B cell (primary cell): ENCODE results near the gene OR7A10. TPM values are rescaled to one million over a fixed set of nuclear protein-coding genes. Genes with fewer than 3 reads are reported as not detected.
A peak's percentile ranks its signal among the peaks of the same experiment; 100 is the strongest.

Experiments
- ATAC-seq: fragments of 200-7000 bp; cut with Tn5 transposase; one replicate; pipeline ENCODE4 v1.10.0; 2021; ENCODE audit warnings: low read depth, mild to moderate bottlenecking, moderate number of reproducible peaks, moderate library complexity
- CTCF ChIA-PET: fragments of 350-600 bp; sonication (Branson Sonifier 250); formaldehyde crosslinking; loops from one replicate; lab custom pipeline; 2021; ENCODE audit warnings: antibody characterized with exemption, inconsistent platforms; lab: Charles Lee
- POLR2A ChIA-PET: fragments of 350-600 bp; sonication (Branson Sonifier 250); formaldehyde crosslinking; loops from one replicate; lab custom pipeline; 2021; ENCODE audit warnings: antibody characterized with exemption; lab: Charles Lee
- DNase-seq: peaks from one replicate; pipeline ENCODE4 v3.0.0; 2013
- H2AFZ ChIP-seq: 2 replicates; pipeline ENCODE4 v1.6.1; 2012; ENCODE audit warnings: mild to moderate bottlenecking, low read depth, low read length; ENCODE audit not compliant: insufficient read depth, poor library complexity, severe bottlenecking
- H3K27ac ChIP-seq, 2 donors: 1 replicate in 1 of 2; 2 replicates in 1 of 2; pipeline ENCODE4 v1.5.1; 2012 to 2013; ENCODE audit warnings: low read length in 2 of 2, mild to moderate bottlenecking in 2 of 2, moderate library complexity in 1 of 2
- H3K27me3 ChIP-seq, 4 experiments: fragments of 200-600 bp in 1 of 4; sonication (generic) in 1 of 4; replicated peaks in 1 of 4; 1 replicate in 2 of 4; 2 replicates in 2 of 4; pipeline versions ENCODE4 v1.6.1 to v1.7.0; 2013 to 2016; ENCODE audit warnings: low read length in 3 of 4, mild to moderate bottlenecking in 2 of 4, mixed read lengths in 1 of 4, moderate library complexity in 1 of 4; ENCODE audit not compliant: insufficient read depth in 4 of 4, control insufficient read depth in 3 of 4; ENCODE audit errors: control extremely low read depth in 1 of 4
- H3K36me3 ChIP-seq, 2 experiments: replicated peaks in 1 of 2; 1 replicate in 1 of 2; 2 replicates in 1 of 2; pipeline versions ENCODE4 v1.6.1 to v1.7.1; 2013; ENCODE audit warnings: low read length in 1 of 2; ENCODE audit not compliant: insufficient read depth in 2 of 2, control insufficient read depth in 1 of 2; ENCODE audit errors: control extremely low read depth in 1 of 2, extremely low read depth in 1 of 2
- H3K4me1 ChIP-seq, 2 donors: fragments of 200-600 bp in 1 of 2; sonication (generic) in 1 of 2; 1 replicate in 1 of 2; 2 replicates in 1 of 2; pipeline versions ENCODE4 v1.5.1 to v1.6.1; 2013 to 2017; ENCODE audit warnings: low read length in 2 of 2; ENCODE audit not compliant: control insufficient read depth in 2 of 2, insufficient read depth in 2 of 2
- H3K4me2 ChIP-seq: replicated peaks from 2 replicates; pipeline ENCODE3; 2012; ENCODE audit warnings: mild to moderate bottlenecking, low read depth, low read length; ENCODE audit not compliant: poor library complexity, severe bottlenecking
- H3K4me3 ChIP-seq, 5 experiments: fragments of 200-600 bp in 1 of 5; sonication (generic) in 1 of 5; 1 replicate in 3 of 5; 2 replicates in 2 of 5; pipeline versions ENCODE4 v1.5.1 to v1.7.0; 2011 to 2016; ENCODE audit warnings: low read length in 4 of 5, mild to moderate bottlenecking in 4 of 5, low read depth in 2 of 5, control low read depth in 1 of 5, moderate library complexity in 1 of 5; ENCODE audit not compliant: insufficient read depth in 1 of 5; ENCODE audit errors: control extremely low read depth in 1 of 5, extremely low read depth in 1 of 5
- H3K79me2 ChIP-seq: fragments of 200-600 bp; sonication (generic); one replicate; pipeline ENCODE4 v1.6.0; 2016; ENCODE audit warnings: low read length; ENCODE audit not compliant: control insufficient read depth, insufficient read depth
- H3K9ac ChIP-seq: fragments of 200-600 bp; sonication (generic); 2 replicates; pipeline ENCODE4 v1.6.1; 2017; ENCODE audit warnings: mild to moderate bottlenecking, low read length, moderate library complexity
- H3K9me3 ChIP-seq, 3 donors: one replicate each; pipeline versions ENCODE4 v1.6.1 to v1.7.1; 2013; ENCODE audit warnings: low read length in 2 of 3; ENCODE audit not compliant: control insufficient read depth in 2 of 3, insufficient read depth in 1 of 3; ENCODE audit errors: control extremely low read depth in 1 of 3
- H4K20me1 ChIP-seq: 2 replicates; pipeline ENCODE4 v1.6.0; 2012; ENCODE audit warnings: mild to moderate bottlenecking, low read length; ENCODE audit not compliant: insufficient read depth, control insufficient read depth, poor library complexity, severe bottlenecking
- H3K27ac Mint-ChIP-seq: one replicate; pipeline ENCODE4 v1.8.0; 2021; ENCODE audit warnings: mixed read lengths
- H3K27me3 Mint-ChIP-seq: one replicate; pipeline ENCODE4 v1.8.0; 2021; ENCODE audit warnings: mixed read lengths
- H3K4me1 Mint-ChIP-seq: one replicate; pipeline ENCODE4 v1.8.0; 2021; ENCODE audit warnings: mixed read lengths
- H3K4me3 Mint-ChIP-seq: one replicate; pipeline ENCODE4 v1.8.0; 2021; ENCODE audit warnings: mixed read lengths
- H3K9me3 Mint-ChIP-seq: one replicate; pipeline ENCODE4 v1.8.0; 2022; ENCODE audit warnings: mixed read lengths; ENCODE audit not compliant: insufficient read depth
- CTCF ChIP-seq: fragments of 200-600 bp; IDR thresholded peaks from one replicate; pipeline ENCODE4 v1.8.0; 2022; ENCODE audit warnings: antibody characterized with exemption, mild to moderate bottlenecking
- EZH2 ChIP-seq: IDR thresholded peaks from 2 replicates; pipeline ENCODE4 v1.6.1; 2012; ENCODE audit warnings: borderline replicate concordance, low read depth, mild to moderate bottlenecking, moderate library complexity, low read length; ENCODE audit not compliant: insufficient read depth, poor library complexity, severe bottlenecking
- WGBS: methylation state at CpG from one replicate; pipeline ENCODE4 v1.1.5; 2013; ENCODE audit warnings: missing lambda C conversion rate; ENCODE audit not compliant: insufficient coverage; 5-methylcytosine and 5-hydroxymethylcytosine counted together
- intact Hi-C: fragments of 100-400 bp; cut with micrococcal nuclease; formaldehyde crosslinking; loops from one replicate; pipeline ENCODE4 v1.10.0; 2022
- polyA plus RNA-seq: library from polyadenylated mRNA; depleted of rRNA; stranded (reverse); fragments of >200 nt; gene quantifications from 2 replicates; pipeline ENCODE4 v1.2.3, GENCODE V29; 2012
- total RNA-seq, 2 donors: library from RNA; stranded (reverse); fragments of 120-200 nt in 1 of 2; gene quantifications; 1 replicate in 1 of 2; 2 replicates in 1 of 2; pipeline versions ENCODE4 v1.2.3 to v1.2.4, GENCODE V29; 2013 to 2022

OR7A10 gene
- total and polyA plus RNA-seq, 2 donors (not counting 1 experiment from before 2014, with no cell fraction given), result not detected

- Mint-ChIP-seq H3K4me3 (no peak overlapping the region), H3K27me3 (peaks cover 5% of the 10 kb centered on the region), H3K27ac (no peak overlapping the region), H3K9me3 (peaks cover 2% of the 10 kb centered on the region), H3K4me1 (no peaks in the 10 kb centered on the region)
- ATAC-seq (no peak), DNase-seq (no peak)
- H3K36me3 ChIP-seq, result no peaks in the 10 kb centered on the region
- ChIA-PET POLR2A (no interaction called here), CTCF (interaction anchor here (0.6 kb wide), 1 partner anchor 130 kb away, joined by 7 read pairs; no protein-coding TSS in a partner anchor)
- H4K20me1 ChIP-seq, result no peaks in the 10 kb centered on the region
- intact Hi-C loops, result no loop called here
- H3K4me3 ChIP-seq, result no peak overlapping the region
- H3K79me2 ChIP-seq, result no peaks in the 10 kb centered on the region
- H2AFZ ChIP-seq, result no peak overlapping the region
- no peak overlapping the region for H3K27ac ChIP-seq
- H3K4me1 ChIP-seq, result no peaks in the 10 kb centered on the region
- H3K9ac ChIP-seq, result no peak overlapping the region
- H3K27me3 ChIP-seq, result no peaks in the 10 kb centered on the region
- H3K9me3 ChIP-seq, result peaks cover 0 to 3% (median 0%) of the 10 kb centered on the region in 3 donors
- WGBS, result no CpG with 5 or more reads among the region's 2 CpGs
- TF ChIP-seq CTCF (no peak), EZH2 (no peak)
- H3K4me2 ChIP-seq, result no peak overlapping the region
Observed at GRCh38 chr19:14814982-14815652, 33.6 kb downstream of the OR7A10 start.

- no peak for ATAC-seq
- Mint-ChIP-seq H3K27ac (no peak overlapping the region), H3K27me3 (peaks cover 10% of the 10 kb centered on the region), H3K4me1 (no peaks in the 10 kb centered on the region), H3K9me3 (no peaks in the 10 kb centered on the region), H3K4me3 (no peak overlapping the region)
- DNase-seq, result no peak
- H3K27ac ChIP-seq, result no peak overlapping the region
- no peaks in the 10 kb centered on the region for H3K36me3 ChIP-seq
- TF ChIP-seq EZH2, result no peak
- TF ChIP-seq CTCF, result no peak
- no peaks in the 10 kb centered on the region for H3K4me1 ChIP-seq
- 55% methylated on average over 6 of the region's 9 CpGs for WGBS
- CTCF ChIA-PET, result interaction anchor here (0.6 kb wide), 1 partner anchor 21 kb away, joined by 3 read pairs; no protein-coding TSS in a partner anchor
- no peaks in the 10 kb centered on the region for H3K9me3 ChIP-seq
- POLR2A ChIA-PET, result no interaction called here
- H2AFZ ChIP-seq, result peak overlapping the region; percentile 56
- H3K4me3 ChIP-seq, result no peak overlapping the region
- intact Hi-C loops, result no loop called here
- H3K9ac ChIP-seq, result no peak overlapping the region
- no peaks in the 10 kb centered on the region for H4K20me1 ChIP-seq
- no peaks in the 10 kb centered on the region for H3K79me2 ChIP-seq
- no peak overlapping the region for H3K4me2 ChIP-seq
- H3K27me3 ChIP-seq, result no peaks in the 10 kb centered on the region
Observed at GRCh38 chr19:14809272-14810057, 39.3 kb downstream of the OR7A10 start.
